NCI-H1436 (cell line): ENCODE data around the gene RASSF3.
A peak's percentile ranks its signal among the peaks of the same experiment; 100 is the strongest.

ENCODE experiments used
- DNase-seq: peaks from one replicate; lab custom pipeline; 2025; lab: John Stamatoyannopoulos, UW

The RASSF3 gene

DNA sequence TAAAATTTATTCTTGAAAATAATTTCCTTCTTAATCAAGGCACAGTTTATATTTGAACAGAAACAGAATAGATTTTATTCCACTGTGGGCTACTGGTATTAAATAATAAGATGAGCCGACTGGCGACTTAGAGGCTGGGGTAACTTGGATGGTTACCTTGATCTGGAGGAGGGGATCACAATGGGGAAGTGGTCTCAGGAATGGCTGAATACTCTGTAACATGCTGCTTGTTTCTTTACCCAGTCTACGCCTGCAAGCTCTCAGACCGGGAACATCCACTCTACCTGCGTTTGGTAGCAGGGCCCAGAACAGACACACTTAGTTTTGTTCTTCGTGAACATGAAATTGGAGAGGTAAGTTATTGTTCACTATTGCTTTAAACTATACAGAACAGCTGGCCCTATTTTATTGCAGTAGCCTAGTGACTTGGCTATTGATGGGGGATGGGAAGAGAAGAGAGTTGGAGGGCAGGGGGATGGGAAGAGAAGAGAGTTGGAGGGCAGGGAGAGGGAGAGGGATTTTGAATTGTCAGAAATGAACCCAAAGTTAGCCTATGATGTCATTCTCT lies 81.0 kb downstream of the RASSF3 start:
- no peak for DNase-seq

DNA sequence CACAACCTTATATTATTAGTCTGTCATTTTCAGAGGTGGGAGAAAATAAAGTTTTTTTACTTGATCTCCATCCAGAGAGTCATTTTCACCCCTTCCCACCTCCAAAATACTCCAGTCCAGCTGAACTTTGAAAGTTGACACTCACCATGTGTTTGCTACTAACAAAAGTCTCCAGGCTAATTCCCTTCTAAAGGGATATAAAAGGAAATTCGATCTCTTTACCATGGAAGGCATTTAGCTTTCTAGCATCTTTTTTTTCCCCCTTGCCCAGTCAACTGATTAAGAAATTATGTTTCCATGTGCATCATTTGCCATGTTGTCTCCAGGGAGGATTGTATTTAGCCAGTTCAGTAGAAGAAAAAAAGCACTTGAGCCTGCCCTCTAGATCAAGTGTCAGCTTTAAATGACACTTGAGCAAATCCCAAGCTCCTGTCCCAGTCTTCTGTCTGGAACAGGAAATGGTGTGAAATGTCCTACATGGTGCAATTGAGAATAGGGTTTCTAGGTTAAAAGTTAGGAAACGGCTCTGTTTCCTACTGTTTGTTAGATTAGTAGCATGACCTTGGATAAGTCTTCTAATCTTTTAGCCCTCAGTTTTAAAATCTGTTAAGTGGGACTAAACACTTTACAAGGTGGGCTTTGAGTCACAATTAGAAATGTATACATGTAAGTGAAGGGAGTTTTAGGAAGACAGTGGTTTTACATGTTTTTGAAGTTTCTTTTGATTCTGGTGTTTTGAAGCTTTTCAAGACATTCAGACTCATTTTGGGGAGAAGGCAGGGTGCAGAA lies 81.7 kb downstream of the RASSF3 start:
- peak; percentile 40 for DNase-seq

DNA sequence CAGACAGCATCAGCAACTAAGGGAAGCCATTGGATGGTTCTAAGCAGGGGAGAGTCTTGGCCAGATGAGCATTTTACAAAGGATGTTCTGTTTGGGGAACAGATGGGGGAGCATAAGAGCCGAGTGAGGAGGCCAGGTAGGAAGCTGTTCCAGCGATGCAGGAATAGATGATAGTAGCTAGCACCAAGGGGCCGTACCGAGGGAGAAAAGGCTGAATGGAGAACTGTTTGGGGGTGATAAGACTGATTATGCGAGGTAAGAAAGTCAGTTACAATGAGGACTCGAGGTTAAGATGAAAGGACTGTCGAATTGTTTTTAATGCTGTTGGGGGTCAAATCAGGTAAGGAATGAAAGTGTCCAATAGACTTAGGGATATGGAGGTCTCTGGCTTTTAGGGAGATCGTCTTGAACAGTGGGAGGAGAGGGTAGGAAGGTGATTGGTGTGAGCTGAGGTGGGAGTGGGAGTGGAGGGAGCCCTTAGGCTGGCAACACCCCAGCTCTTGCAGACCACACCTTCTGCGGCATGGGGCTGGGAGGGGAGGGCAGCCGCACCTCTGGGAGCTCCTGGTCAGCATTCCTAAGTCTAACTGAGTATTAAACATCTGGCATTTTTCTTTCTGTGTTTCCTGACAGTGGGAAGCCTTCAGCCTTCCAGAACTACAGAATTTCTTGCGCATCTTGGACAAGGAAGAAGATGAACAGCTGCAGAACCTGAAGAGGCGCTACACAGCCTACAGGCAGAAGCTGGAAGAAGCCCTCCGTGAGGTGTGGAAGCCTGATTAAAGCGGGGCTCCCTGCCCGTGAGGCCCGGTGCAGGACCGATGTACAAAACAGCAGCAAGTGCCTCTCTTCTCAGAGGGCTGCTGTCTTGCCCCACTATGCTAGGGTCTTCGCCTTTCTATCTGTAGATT lies 84.1 kb downstream of the RASSF3 start:
- no peak for DNase-seq

DNA sequence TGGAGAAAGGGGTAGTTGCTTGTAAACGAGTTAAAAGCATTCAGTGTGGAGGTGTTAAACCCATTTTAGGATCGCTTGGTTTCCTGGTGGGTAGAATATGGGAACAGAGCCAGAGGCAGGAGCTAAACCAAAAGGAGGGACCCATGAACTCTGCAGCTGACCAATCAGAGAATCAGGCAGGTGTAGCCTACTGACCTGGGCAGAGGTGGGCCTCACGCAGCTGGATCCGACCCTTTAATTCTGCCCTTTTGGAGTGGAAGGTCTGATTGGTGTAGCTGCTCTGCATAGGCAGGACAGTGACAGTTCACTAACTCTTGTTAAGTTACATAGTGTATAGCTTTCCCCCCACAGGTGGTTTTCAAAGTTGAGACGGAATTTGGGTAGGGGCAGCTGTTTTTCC lies 85.3 kb downstream of the RASSF3 start:
- no peak for DNase-seq

DNA sequence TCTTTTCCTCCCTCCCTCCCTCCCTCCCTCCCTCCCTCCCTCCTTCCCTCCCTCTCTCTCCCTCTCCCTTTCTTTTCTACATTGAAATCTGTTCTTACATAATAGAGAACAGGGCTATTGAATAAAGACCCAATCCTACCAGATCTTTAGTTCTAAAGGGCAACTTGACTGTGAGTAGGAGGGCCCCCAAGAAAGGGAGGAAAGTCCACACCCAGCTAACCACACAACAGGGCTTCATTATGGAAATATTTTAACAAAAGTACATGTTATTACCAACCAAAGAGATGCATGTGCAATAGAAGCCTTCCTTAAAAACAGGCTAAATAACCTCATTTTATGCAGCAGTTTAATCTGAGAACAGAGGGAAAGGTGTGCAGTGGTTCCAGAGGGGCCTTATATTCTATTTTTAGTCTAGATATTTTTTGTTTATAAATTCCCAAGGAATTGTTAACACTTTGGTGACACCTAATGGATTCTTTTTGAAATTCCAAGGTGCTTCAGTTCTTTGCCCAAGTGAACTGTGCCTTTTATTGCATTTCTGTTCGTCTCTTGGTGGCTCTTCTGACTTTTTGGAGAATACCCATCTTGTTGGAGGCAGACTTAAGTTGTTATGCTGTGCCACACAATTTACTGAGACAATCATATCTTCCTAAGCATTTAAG lies 85.9 kb downstream of the RASSF3 start:
- DNase-seq = no peak

DNA sequence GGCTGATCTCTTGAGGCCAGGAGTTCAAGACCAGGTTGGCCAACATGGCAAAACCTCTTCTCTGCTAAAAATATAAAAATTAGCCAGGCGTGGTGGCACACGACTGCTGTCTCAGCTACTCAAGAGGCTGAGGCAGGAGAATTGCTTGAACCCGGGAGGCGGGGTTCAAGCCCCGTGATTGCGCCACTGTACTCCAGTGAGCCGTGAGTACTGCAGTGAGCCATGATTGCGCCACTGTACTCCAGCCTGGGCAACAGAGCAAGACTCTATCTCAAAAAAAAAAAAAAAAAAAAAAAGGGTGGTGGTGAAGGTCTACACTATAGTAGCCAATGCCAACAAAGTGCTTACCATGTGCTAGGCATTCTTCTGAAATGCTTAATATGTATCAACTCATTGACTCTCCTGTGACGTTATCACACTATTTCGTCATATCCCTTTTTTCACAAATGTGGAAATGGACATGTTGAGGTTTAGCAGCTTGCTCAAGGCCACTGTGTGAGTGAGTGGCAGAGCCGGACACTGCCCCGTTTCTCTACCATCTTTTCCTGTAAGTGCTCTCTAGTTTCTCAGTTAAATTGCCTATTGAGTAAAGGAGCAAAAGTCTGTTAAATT lies 89.3 kb downstream of the RASSF3 start:
- no peak for DNase-seq

DNA sequence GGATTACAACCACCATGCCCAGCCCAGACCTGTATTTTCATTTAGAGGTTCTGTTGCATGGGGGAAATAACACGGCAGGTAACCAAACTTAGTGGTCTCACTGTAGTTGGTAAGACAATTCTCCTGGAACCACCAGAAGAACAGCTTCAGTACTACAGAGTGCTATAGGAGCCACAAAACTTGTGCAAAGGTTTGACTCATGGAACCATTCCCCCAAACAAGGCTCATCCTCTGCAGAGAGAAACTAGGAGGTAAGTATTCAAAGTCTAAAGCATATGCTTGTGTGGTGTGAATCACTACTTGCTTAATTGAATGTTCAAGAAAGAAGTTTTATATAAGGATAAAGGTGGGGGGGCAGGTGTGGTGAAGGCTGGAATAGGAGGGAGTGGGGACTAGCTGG lies 90.2 kb downstream of the RASSF3 start:
- DNase-seq = no peak

DNA sequence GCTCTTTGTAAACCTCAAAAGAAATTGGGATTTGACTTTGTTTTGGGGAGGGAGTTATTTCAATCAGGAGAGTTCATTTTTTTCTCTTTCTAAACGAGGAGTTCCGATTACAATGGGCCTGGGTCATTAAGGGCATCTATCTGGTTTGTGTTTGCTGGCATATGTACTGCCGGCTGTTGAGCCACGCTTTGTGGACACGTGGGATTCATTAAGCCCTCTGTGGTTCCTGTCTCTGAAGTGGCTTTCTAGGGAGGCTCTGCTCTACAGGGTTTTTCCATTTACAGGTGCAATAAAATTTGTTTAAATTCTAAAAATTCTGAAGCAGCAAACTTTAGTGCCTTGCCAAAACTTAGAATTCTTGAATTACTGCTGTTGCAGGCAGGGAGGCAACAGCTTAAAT lies 91.0 kb downstream of the RASSF3 start:
- no peak for DNase-seq

DNA sequence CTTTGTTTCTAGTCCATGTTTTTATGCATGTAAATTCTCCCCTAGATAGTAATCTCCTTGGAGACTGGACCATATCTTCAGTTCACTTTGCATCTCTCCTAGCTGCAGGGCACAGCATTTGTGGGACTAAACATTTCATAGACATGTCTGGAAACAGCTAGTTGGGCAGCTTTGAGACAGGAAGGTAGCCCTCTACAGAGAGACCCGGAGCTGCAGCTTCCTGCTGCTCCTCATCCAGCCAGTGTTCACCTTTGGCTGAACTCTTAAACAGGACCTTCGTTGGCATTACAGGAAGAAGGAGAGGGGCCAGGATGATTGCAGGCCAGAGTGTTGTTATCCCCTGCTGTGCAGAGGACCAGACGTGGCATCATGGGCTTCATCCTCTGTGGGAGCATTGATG lies 96.0 kb downstream of the RASSF3 start:
- no peak for DNase-seq

DNA sequence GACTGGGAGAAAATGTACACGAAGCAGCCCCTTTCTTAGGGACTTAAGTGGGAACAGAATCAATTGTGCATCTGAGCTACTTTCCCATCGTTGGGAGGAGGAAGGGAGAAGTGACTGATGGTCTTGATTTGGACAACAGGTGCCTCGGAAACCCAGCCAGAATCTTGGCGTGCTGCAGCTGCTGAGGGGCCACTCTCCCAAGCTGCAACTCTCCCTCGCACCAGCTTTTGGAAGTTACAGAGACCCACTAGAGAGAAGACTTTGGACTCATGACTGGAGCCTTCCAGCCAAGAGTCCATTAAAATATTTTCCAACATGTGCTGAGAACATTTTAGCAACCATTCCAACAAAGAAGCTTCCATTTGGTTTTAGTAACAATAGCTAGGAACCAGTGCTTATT lies 96.6 kb downstream of the RASSF3 start:
- DNase-seq = no peak

DNA sequence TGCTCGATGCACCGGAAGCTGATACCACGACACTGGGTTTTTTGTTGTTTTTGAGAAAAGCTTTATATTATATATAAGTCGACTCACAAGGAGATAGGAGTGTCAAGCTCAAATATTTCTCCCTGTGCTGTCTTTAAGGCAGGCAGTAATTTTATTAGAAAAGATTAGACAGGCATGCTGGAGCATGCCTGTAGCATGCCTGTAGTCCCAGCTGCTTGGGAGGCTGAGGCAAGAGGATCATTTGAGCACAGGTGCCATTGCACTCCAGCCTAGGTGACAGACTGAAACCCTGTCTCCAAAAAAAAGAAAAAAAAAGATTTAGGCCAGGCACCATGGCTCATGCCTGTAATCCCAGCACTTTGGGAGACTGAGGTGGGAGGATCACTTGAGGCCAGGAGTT lies 97.1 kb downstream of the RASSF3 start:
- DNase-seq = no peak

DNA sequence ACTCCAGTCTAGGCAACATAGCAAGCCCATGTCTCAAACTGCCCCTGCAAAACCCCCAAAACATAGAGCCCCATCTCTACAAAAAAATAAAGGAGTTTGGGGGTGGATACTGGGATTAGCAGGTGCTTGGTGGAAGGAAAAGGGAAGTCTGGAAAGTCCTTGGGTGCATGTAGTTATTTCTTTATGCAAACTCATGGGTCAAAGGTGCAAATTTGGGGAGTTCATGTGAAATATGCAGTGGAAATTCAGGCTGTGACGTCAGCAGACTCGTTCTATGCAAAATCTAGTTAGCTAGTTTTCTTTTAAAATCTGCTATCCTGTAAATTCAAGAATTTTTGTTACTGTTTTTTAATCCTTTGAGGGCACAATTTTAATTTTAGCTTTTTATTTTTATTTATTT lies 97.6 kb downstream of the RASSF3 start:
- no peak for DNase-seq

DNA sequence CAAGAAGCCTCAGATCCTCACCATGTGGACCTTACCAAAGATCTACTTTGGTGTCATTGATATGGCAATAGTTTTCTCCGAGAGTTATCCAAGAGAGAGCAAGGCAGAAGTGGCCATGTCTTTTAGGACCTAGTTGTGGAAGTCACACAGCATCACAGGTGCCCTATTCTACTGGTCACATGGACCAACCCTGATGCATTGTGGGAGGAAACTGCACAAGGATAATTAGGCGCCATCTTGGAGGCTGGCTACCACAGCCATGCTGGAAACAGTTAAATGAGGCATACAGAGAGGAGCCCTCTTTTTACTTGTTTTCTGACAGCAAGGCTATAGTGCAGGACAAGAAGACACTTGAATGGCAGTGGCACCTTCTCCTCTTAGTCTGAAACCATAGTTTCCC lies 99.1 kb downstream of the RASSF3 start:
- DNase-seq = no peak

DNA sequence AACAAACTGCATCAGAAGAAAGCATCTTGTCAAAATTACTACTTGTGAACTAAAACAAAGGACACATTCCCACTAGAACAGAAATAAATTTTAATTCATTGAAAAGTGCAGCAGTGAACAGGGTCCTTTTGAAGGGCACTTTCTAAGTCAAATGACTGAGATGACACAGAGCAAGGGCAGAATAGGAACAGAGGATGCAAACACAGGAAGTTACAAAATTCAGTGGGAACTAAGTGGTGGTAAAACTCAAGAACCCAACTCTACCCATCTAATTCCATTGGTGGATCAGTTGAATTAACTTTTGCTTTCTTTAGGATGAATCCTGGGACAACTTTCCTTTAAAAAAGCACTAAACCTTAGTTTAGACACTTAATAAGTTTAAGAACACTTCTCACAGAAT lies 103.1 kb downstream of the RASSF3 start:
- DNase-seq = no peak

DNA sequence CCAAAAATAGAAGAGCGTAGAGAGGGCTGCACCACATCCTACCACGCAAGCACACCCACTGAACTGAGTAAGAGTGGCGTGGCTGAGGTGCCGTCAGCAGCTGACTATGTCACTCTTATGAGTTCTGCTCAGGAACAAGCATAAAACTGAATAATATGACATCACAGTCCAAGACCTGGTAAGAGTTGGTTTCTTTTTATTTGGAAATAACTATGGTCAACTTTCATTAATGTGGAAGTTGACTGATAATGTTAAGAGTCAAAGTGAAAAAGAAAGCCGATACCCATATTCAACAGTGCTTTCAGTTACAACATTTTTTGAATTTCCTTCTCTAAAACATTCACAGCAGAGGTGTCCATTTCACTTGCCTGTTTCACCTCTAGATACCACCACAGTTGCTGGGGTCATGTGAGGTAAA lies 104.3 kb downstream of the RASSF3 start:
- no peak for DNase-seq

DNA sequence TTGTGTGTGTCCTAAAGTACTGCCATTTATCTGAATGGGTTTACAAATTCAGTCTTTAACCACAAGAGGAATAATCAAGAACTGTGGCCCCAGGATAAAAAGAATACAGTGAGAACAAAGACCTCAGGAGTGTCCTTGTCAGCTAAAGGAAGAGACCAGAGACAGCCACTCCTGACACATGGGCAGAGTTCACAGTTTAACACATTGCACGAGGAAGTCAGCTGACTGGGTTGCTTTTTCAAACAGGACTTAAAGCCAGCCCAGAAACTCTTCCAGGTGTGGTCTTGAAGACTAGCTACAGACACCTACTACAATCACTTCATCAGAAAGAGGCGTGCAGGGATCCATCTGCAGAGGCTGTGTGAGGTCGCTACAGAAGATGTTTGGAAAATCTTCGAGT lies 106.1 kb downstream of the RASSF3 start:
- no peak for DNase-seq

DNA sequence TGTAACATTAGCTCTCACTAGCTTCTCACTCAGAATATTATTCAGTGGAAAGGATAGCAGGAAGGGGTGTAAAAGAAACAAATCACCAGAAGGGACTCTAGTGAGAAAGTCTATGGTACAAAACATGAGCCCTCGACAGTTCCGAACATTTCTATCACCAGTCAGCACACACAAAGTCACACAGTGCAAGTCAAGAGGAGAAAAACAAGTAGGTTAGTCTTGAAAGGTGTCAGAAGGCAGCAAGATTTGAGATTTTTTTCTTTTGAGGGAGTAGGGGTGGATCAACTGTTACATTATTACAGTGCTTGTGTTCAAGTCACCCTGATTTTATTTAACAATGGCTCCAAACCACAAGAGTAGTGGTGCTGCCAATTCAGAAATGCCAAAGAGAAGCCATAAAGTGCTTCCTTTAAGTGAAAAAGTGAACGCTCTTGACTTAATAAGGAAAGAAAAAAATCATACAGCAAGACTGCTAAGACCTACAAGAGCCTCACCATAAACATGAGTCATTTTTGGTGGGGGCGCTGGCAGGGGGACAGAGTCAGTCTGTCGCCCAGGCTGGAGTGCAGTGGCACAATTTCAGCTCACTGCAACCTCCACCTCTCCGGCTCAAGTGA lies 106.7 kb downstream of the RASSF3 start:
- no peak for DNase-seq

DNA sequence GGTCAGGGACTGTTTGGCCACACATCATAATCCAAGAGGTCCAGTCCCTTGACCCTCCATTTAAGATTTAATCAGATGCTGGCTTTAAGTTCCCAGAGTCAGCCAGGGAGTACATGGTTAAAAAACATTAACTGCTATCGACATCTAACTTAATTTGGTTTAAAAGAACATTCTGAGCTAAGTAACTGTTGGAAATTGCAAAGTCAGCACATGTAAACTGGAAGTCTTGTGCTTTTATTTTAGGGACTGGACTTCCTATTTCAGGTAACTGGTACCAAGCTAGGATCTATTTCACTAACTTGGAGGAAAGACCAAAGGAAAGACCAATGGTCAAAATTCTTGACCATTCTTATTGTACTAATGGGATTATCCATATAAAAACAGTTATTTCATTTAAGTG lies 108.4 kb downstream of the RASSF3 start:
- DNase-seq = no peak

DNA sequence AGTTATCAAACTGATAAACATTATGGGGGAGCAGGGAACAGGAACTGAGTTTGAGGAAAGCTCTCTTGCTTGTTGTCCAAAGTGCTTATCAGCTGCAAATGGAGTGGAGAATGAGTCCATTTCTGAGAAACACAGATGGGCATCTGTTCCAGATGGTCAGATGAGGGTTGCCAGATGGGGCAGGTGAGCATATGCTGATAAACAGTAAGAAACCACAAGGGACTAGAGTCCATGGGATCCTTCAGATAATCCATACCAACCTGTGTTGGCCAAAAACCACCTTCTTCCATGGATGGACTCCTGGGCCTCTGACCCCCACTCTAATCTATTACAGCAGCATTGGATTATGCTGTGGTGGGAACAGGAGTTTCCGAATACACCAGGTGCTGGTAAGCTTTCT lies 110.6 kb downstream of the RASSF3 start:
- no peak for DNase-seq

DNA sequence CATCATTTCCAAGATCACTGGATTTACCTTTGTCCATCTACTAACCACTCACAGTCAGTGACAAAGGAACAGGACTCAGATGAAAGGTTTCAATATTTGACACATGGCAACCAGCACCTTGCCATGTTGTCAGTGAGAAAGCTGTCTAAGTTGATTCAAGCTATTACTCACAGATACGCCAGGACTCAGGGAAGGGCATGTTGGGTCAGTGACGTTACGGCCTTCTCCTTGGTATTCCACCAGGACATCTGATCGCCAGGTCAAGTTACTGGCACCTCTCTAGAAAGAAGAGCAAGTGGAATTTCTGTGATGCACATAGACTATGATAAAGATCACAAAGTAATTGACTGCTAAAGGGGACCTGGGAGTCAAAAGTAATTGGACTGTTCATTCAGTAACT lies 112.5 kb downstream of the RASSF3 start:
- DNase-seq = no peak

DNA sequence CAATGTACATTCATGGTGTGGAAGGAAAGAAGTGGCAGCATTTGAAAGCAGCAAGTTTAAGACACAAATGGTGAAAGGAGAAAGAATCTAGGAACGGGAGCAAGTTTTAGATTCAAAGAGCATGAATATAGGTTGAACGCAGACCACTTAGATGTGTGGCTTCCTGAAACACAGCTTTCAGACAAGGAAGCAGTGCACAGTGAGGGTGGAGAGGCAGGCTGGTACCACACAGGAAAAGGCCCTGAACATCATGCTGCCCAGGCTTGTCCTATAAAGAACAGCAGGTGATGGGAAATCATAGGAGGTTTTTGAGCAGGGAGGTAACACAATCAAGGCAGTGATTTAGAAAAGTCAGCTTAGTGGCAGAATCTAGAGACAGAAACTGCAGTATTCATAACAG lies 113.3 kb downstream of the RASSF3 start:
- no peak for DNase-seq
